Naive B cell (primary cell): Measurements from ENCODE around the gene PRR20C. TPM values are rescaled to one million over a fixed set of nuclear protein-coding genes. Genes with fewer than 3 reads are reported as not detected.
"Not testable (repeated sequence)": the region's sequence is repeated elsewhere in the genome, so short reads cannot be mapped to it uniquely, and the experiment has no call there.

Experiments
- ATAC-seq, 2 donors: fragments of 150-1000 bp; cut with Tn5 transposase; 2 replicates each; pipeline ENCODE4 v1.10.0; 2021; ENCODE audit warnings: low read depth in 2 of 2, mild to moderate bottlenecking in 2 of 2, moderate library complexity in 2 of 2
- DNase-seq: peaks from one replicate; pipeline ENCODE4 v3.0.0; 2022
- H3K27ac Mint-ChIP-seq, 6 donors: one replicate each; pipeline ENCODE4 v1.8.0; 2020 to 2022; ENCODE audit warnings: mild to moderate bottlenecking in 6 of 6, mixed read lengths in 6 of 6, moderate library complexity in 5 of 6, inconsistent platforms in 2 of 6
- H3K27me3 Mint-ChIP-seq, 3 donors: one replicate each; pipeline ENCODE4 v1.8.0; 2021 to 2022; ENCODE audit warnings: mixed read lengths in 3 of 3, mild to moderate bottlenecking in 1 of 3
- H3K36me3 Mint-ChIP-seq, 2 donors: one replicate each; pipeline ENCODE4 v1.8.0; 2020 to 2022; ENCODE audit warnings: mixed read lengths in 2 of 2, inconsistent platforms in 1 of 2, mild to moderate bottlenecking in 1 of 2
- H3K4me1 Mint-ChIP-seq, 3 donors: one replicate each; pipeline ENCODE4 v1.8.0; 2020 to 2022; ENCODE audit warnings: mixed read lengths in 3 of 3, inconsistent platforms in 1 of 3, mild to moderate bottlenecking in 1 of 3, moderate library complexity in 1 of 3
- H3K4me3 Mint-ChIP-seq, 8 donors: one replicate each; pipeline ENCODE4 v1.8.0; 2020 to 2022; ENCODE audit warnings: mild to moderate bottlenecking in 8 of 8, mixed read lengths in 8 of 8, moderate library complexity in 8 of 8, inconsistent platforms in 2 of 8
- H3K9me3 Mint-ChIP-seq, 7 donors: one replicate each; pipeline ENCODE4 v1.8.0; 2020 to 2022; ENCODE audit warnings: mixed read lengths in 7 of 7, mild to moderate bottlenecking in 5 of 7, inconsistent platforms in 2 of 7, moderate library complexity in 1 of 7
- polyA plus RNA-seq, 6 donors: library from polyadenylated mRNA; unstranded; fragments of 300-500 nt; fragmentation: Illumina TruSeq; gene quantifications; one replicate each; pipeline ENCODE4 v1.2.3, GENCODE V29; 2021; ENCODE audit warnings: low read depth in 6 of 6

The PRR20C gene
- not detected for polyA plus RNA-seq

DNA sequence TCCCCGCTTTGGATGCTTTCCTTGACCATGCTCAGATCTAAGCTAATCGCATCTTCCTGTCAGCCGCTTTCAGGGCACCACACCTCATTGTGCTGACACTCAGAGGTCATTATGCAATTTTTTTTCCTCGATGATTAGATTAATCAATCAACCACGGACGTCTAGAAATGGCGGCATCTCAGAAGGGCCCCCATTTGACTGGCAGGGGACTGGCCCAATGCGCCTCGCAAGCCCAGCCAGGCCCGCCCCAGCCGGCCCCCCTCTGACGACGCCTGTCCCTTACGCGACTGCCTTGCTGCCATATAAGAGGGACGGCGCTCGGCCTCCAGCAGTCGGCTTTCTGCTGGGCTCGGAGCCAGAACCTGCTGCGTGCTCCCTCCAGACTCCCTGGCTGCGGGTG, at the start of gene PRR20C:
Gene PRR20C, plus strand, starts transcription at position 301 of the 400 bp plus-strand sequence. CDS start 387 bp downstream, outside the sequence.
- not testable (repeated sequence) for DNase-seq, H3K36me3 Mint-ChIP-seq, H3K27me3 Mint-ChIP-seq, H3K4me3 Mint-ChIP-seq, H3K27ac Mint-ChIP-seq, H3K9me3 Mint-ChIP-seq, ATAC-seq, H3K4me1 Mint-ChIP-seq

DNA sequence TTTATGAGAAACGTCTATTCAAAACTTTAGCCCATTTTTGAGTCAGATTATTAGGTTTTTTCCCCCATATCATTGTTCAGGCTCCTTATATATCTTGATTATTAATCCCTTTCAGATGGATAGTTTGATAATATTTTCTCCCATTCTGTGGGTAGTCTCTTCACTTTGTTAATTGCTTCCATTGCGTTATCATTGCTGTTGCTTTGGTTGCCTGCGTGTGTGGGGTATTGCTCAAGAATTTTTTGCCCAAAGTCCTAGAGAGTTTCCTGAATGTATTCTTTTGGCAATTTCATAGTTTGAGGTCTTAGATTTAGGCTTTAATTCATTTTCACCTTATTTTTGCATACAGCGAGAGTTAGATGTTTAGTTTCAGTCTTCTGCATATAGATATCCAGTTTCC, 38.9 kb upstream of the PRR20C start:
- Mint-ChIP-seq H3K27ac (no peak overlapping the region), H3K4me3 (no peak overlapping the region), H3K27me3 (no peaks in the 10 kb centered on the region), H3K9me3 (peaks cover 2 to 19% (median 13%) of the 10 kb centered on the region in 7 donors), H3K36me3 (no peaks in the 10 kb centered on the region), H3K4me1 (no peaks in the 10 kb centered on the region)
- no peak for ATAC-seq
- no peak for DNase-seq

- no peak for ATAC-seq
- H3K4me3 Mint-ChIP-seq, result no peak overlapping the region
- peaks cover 0 to 5% (median 3%) of the 10 kb centered on the region in 7 donors for H3K9me3 Mint-ChIP-seq
- no peaks in the 10 kb centered on the region for H3K36me3 Mint-ChIP-seq
- no peaks in the 10 kb centered on the region for H3K27me3 Mint-ChIP-seq
- no peaks in the 10 kb centered on the region for H3K4me1 Mint-ChIP-seq
- H3K27ac Mint-ChIP-seq, result no peak overlapping the region
- no peak for DNase-seq
Observed at GRCh38 chr13:57123681-57124080, 30.2 kb upstream of the PRR20C start.

- Mint-ChIP-seq H3K4me3 (no peak overlapping the region), H3K36me3 (no peaks in the 10 kb centered on the region), H3K4me1 (no peaks in the 10 kb centered on the region), H3K27me3 (no peaks in the 10 kb centered on the region), H3K9me3 (peaks cover 0 to 11% (median 2%) of the 10 kb centered on the region in 7 donors), H3K27ac (no peak overlapping the region)
- ATAC-seq (no peak), DNase-seq (no peak)
Observed at GRCh38 chr13:57128909-57129308, 25.0 kb upstream of the PRR20C start.

DNA sequence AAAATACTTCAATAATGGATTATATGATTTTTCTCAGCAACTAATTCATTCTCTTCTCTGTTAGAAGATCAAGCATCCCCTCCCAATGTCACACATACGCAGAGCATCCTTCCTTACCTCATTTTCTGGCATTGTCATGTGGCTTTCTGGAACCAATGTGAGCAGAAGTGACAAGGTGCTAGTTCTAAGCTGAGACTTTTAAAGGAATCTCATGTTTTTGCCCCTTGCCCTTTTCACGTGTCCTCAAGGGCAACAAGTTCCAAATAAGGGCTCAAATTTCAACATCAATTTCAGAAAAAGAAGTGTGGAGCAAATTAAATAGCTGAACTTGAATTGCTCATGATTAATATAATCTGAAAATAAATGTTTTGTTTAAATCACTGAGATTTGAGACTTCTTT, 17.8 kb upstream of the PRR20C start:
- H3K36me3 Mint-ChIP-seq, result no peaks in the 10 kb centered on the region
- no peak for DNase-seq
- H3K27ac Mint-ChIP-seq, result no peak overlapping the region
- no peaks in the 10 kb centered on the region for H3K4me1 Mint-ChIP-seq
- no peaks in the 10 kb centered on the region for H3K27me3 Mint-ChIP-seq
- ATAC-seq, result no peak
- peaks cover 0 to 8% (median 1%) of the 10 kb centered on the region in 7 donors for H3K9me3 Mint-ChIP-seq
- H3K4me3 Mint-ChIP-seq, result no peak overlapping the region

GRCh38 chr13:57137585-57137984, 16.3 kb upstream of the PRR20C start:
- no peak for ATAC-seq

GRCh38 chr13:57138988-57139387, 14.9 kb upstream of the PRR20C start:
- Mint-ChIP-seq H3K4me3 (no peak overlapping the region), H3K4me1 (no peaks in the 10 kb centered on the region), H3K9me3 (peaks cover 0 to 5% (median 0%) of the 10 kb centered on the region in 7 donors), H3K36me3 (no peaks in the 10 kb centered on the region), H3K27me3 (no peaks in the 10 kb centered on the region), H3K27ac (no peak overlapping the region)
- ATAC-seq (no peak), DNase-seq (no peak)

More at GRCh38 chr13:57137585-57137984, 16.3 kb upstream of the PRR20C start:
- no peaks in the 10 kb centered on the region for H3K36me3 Mint-ChIP-seq
- no peaks in the 10 kb centered on the region for H3K27me3 Mint-ChIP-seq
- DNase-seq, result no peak
- peak overlapping the region in 1 of 6 donors; percentile 30 for H3K27ac Mint-ChIP-seq
- H3K4me3 Mint-ChIP-seq, result no peak overlapping the region
- H3K4me1 Mint-ChIP-seq, result no peaks in the 10 kb centered on the region
- H3K9me3 Mint-ChIP-seq, result peaks cover 0 to 7% (median 1%) of the 10 kb centered on the region in 7 donors

GRCh38 chr13:57139781-57140180, 14.1 kb upstream of the PRR20C start:
- not testable (repeated sequence) for H3K36me3 Mint-ChIP-seq, H3K4me1 Mint-ChIP-seq, H3K27ac Mint-ChIP-seq, H3K9me3 Mint-ChIP-seq, H3K4me3 Mint-ChIP-seq, H3K27me3 Mint-ChIP-seq, DNase-seq, ATAC-seq

GRCh38 chr13:57140235-57140968, 13.5 kb upstream of the PRR20C start, which contains the start of gene PRR20A:
PRR20A (plus strand) TSS chr13:57140918; CDS start chr13:57141305, 387 bp downstream.
- not testable (repeated sequence) for ATAC-seq, H3K4me1 Mint-ChIP-seq, H3K27ac Mint-ChIP-seq, DNase-seq, H3K27me3 Mint-ChIP-seq, H3K9me3 Mint-ChIP-seq, H3K36me3 Mint-ChIP-seq, H3K4me3 Mint-ChIP-seq

DNA sequence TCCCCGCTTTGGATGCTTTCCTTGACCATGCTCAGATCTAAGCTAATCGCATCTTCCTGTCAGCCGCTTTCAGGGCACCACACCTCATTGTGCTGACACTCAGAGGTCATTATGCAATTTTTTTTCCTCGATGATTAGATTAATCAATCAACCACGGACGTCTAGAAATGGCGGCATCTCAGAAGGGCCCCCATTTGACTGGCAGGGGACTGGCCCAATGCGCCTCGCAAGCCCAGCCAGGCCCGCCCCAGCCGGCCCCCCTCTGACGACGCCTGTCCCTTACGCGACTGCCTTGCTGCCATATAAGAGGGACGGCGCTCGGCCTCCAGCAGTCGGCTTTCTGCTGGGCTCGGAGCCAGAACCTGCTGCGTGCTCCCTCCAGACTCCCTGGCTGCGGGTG, 6.7 kb upstream of the PRR20C start, which contains the start of gene PRR20B:
Gene PRR20B, plus strand, starts transcription at position 301 of the 400 bp plus-strand sequence. CDS start 387 bp downstream, outside the sequence.
- H3K9me3 Mint-ChIP-seq, H3K36me3 Mint-ChIP-seq, DNase-seq, H3K27me3 Mint-ChIP-seq, H3K4me3 Mint-ChIP-seq, H3K27ac Mint-ChIP-seq, ATAC-seq, H3K4me1 Mint-ChIP-seq: not testable (repeated sequence)

DNA sequence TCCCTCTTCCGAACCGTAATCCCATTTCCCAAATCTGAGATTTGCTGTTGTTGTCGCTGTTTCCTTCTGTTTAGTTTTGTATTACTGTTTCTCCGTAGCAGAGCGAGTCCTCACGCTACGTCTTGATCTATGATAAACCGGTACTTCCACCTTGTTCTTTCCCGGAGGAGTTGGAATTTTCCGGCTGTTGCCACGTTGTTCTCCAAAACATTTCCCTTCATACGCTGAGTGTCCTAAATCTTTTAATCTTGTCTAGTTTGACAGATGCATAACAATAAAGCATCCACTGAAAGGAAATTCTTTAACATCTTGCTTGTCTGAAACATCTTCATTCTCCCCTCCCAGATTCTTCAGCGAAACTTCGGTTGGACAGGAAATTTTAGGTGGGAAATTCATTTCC, 5.8 kb upstream of the PRR20C start:
- DNase-seq, H3K4me3 Mint-ChIP-seq, H3K27me3 Mint-ChIP-seq, H3K4me1 Mint-ChIP-seq, ATAC-seq, H3K36me3 Mint-ChIP-seq, H3K27ac Mint-ChIP-seq, H3K9me3 Mint-ChIP-seq: not testable (repeated sequence)

DNA sequence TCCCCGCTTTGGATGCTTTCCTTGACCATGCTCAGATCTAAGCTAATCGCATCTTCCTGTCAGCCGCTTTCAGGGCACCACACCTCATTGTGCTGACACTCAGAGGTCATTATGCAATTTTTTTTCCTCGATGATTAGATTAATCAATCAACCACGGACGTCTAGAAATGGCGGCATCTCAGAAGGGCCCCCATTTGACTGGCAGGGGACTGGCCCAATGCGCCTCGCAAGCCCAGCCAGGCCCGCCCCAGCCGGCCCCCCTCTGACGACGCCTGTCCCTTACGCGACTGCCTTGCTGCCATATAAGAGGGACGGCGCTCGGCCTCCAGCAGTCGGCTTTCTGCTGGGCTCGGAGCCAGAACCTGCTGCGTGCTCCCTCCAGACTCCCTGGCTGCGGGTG, 6.5 kb downstream of the PRR20C start, which contains the start of gene PRR20D:
Gene PRR20D, plus strand, starts transcription at position 301 of the 400 bp plus-strand sequence. CDS start 387 bp downstream, outside the sequence.
- not testable (repeated sequence) for H3K9me3 Mint-ChIP-seq, H3K4me1 Mint-ChIP-seq, H3K36me3 Mint-ChIP-seq, H3K27me3 Mint-ChIP-seq, DNase-seq, H3K4me3 Mint-ChIP-seq, ATAC-seq, H3K27ac Mint-ChIP-seq

GRCh38 chr13:57166897-57167296, 13.0 kb downstream of the PRR20C start, which contains the start of gene PRR20E:
PRR20E (plus strand) TSS chr13:57167197; CDS start chr13:57167584, 387 bp downstream.
- H3K4me1 Mint-ChIP-seq, H3K27me3 Mint-ChIP-seq, H3K27ac Mint-ChIP-seq, H3K9me3 Mint-ChIP-seq, H3K4me3 Mint-ChIP-seq, H3K36me3 Mint-ChIP-seq, DNase-seq, ATAC-seq: not testable (repeated sequence)

- peaks cover 0 to 6% (median 0%) of the 10 kb centered on the region in 7 donors for H3K9me3 Mint-ChIP-seq
- no peak overlapping the region for H3K4me3 Mint-ChIP-seq
- no peaks in the 10 kb centered on the region for H3K4me1 Mint-ChIP-seq
- no peaks in the 10 kb centered on the region for H3K27me3 Mint-ChIP-seq
- H3K36me3 Mint-ChIP-seq, result no peaks in the 10 kb centered on the region
- ATAC-seq (no peak), DNase-seq (no peak)
- no peak overlapping the region for H3K27ac Mint-ChIP-seq
Observed at GRCh38 chr13:57191667-57192066, 37.8 kb downstream of the PRR20C start.
